Stimulated activated CD4-positive, alpha-beta T cell treated with anti-CD3 and anti-CD28 coated beads, Interleukin-4, amount 100 ng/mL, for 24 hours (primary cell): ENCODE results near the gene ZNF362.

ENCODE experiments used
- DNase-seq: peaks from one replicate; pipeline ENCODE4 v3.0.0-alpha.2; 2020

ZNF362 gene

DNA sequence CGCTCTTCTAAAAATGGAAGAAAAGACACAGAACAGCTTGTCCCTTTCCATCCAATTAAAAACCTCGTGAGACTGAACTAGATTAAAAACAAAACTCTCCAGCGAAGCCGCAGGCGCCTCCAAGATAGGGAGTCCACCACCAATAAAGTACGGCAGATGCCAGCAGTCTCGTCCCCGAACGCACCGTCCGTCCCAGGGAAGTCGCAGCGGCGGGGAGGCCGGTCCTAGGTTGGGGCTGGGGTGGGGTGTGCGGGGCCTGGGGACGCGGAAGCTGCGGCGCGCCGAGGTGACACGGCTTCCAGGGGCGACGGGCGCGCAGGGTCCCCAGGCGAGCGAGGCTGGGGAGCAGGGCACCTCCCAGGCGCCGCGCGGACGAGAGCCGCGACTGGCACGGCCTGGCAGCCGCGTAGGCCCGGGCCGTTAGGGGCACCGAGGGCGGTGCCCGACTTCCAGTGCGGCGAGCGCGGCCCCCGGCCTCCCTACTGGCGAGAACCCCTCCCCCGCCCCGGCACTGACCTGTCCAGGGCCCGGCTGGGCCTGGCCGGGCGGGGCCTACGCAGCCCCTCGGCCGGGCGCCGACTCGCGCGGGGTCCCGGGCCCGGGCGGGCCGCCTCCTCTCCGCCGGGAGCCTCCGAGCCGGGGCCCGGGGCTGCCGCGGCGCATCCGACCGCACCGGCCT lies 92.9 kb downstream of the ZNF362 start:
- peak; percentile 47 for DNase-seq

DNA sequence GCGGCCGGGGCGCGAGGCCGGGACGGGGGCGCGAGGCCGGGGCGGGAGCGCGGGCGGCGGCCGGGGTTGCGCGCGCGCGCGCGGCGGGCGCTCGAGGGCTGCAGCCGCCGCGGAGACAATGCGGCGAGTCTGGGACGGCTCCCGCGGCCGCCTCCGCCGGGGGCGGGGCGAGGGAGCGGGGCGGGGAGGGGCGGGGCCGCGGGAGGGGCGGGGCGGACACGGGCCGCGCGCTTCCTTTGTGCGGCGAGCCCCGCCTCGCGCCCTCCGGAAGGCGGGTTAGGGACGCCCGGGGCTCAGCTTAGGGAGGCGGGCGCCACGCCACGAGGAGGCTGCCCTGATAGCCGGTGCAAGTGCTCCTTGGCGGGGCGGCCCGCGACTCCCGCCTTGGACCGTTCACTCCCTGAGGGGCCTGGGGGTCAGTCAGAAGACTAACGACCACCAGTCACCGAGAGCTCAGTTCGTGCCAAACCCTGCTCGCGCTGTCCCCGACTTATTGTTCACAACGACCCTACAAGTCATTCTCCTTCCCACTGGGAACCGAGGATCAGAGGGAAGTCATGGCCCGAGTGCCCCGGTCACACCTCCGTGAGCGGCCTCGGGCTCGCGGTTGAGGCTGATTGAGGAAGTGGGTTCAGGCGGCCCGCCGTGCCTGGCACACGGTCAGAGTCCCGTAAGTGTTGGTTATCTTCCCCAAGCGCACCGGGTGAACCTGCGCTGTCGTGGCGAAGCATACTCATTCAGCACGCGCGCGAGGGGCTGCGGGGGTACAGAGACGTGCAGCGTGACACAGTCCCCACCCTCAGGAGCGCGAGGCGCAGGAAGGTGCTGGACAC lies 93.7 kb downstream of the ZNF362 start:
- DNase-seq, result peak; percentile 78
